Gastroesophageal sphincter (tissue), 4 donors: Measurements from ENCODE around the gene VPS45. TPM values are rescaled to one million over a fixed set of nuclear protein-coding genes. Genes with fewer than 3 reads are reported as not detected.

Experiments
- ATAC-seq: fragments of 150-250 bp; one replicate; pipeline ENCODE4 v1.9.1; 2016; ENCODE audit warnings: mild to moderate bottlenecking, moderate library complexity
- H3K27ac ChIP-seq, 4 donors: fragments of 200-600 bp; sonication (generic) in 3 of 4; 1 replicate in 3 of 4; 2 replicates in 1 of 4; pipeline ENCODE4 v1.5.1; 2016 to 2019
- H3K27me3 ChIP-seq: fragments of 200-600 bp; sonication (generic); one replicate; pipeline ENCODE4 v1.5.1; 2019
- H3K36me3 ChIP-seq, 2 donors: fragments of 200-600 bp; sonication (generic); one replicate each; pipeline ENCODE4 v1.5.1; 2019; ENCODE audit warnings: control low read depth in 1 of 2
- H3K4me1 ChIP-seq, 3 donors: fragments of 200-600 bp; sonication (generic); 1 replicate in 2 of 3; 2 replicates in 1 of 3; pipeline ENCODE4 v1.5.1; 2016 to 2019; ENCODE audit warnings: control low read depth in 2 of 3
- H3K4me3 ChIP-seq, 2 donors: fragments of 200-600 bp; sonication (generic); one replicate each; pipeline ENCODE4 v1.5.1; 2019; ENCODE audit warnings: mild to moderate bottlenecking in 1 of 2, moderate library complexity in 1 of 2
- H3K9me3 ChIP-seq, 3 donors: fragments of 200-600 bp; sonication (generic); one replicate each; pipeline ENCODE4 v1.5.1; 2017 to 2019; ENCODE audit warnings: control low read depth in 2 of 3
- EP300 ChIP-seq: sonication (generic); formaldehyde crosslinking; IDR thresholded peaks from one replicate; pipeline ENCODE4 v1.6.1; 2017; ENCODE audit warnings: antibody characterized with exemption, mild to moderate bottlenecking
- POLR2A ChIP-seq, 2 donors: fragments of 450-650 bp; IDR thresholded peaks; one replicate each; pipeline ENCODE4 v1.6.1; 2017; ENCODE audit warnings: antibody characterized with exemption in 2 of 2, mild to moderate bottlenecking in 2 of 2, moderate library complexity in 1 of 2
- POLR2AphosphoS5 ChIP-seq: sonication (generic); formaldehyde crosslinking; IDR thresholded peaks from one replicate; pipeline ENCODE4 v1.6.1; 2017; ENCODE audit warnings: antibody characterized with exemption
- WGBS, 2 donors: methylation state at CpG; one replicate each; pipeline ENCODE4 v1.1.5; 2018; ENCODE audit warnings: low coverage in 1 of 2; 5-methylcytosine and 5-hydroxymethylcytosine counted together
- total RNA-seq, 4 donors: library from RNA; depleted of rRNA; stranded (reverse); fragments of >200 nt; gene quantifications; one replicate each; pipeline ENCODE4 v1.1.0, GENCODE V29; 2016
- TF ChIP-seq, protein P1 (sequence below), 4 experiments: fragments of 200-600 bp in 2 of 4; fragments of 450-650 bp in 2 of 4; sonication (generic) in 1 of 4; IDR thresholded peaks; one replicate each; pipeline ENCODE4 v1.5.1; 2017 to 2019; ENCODE audit warnings: antibody characterized with exemption in 4 of 4, mild to moderate bottlenecking in 2 of 4, moderate library complexity in 2 of 4

VPS45 gene
- total RNA-seq, 4 donors from 2014 or later = 44.7 to 75.8 (median 50.4) TPM

DNA sequence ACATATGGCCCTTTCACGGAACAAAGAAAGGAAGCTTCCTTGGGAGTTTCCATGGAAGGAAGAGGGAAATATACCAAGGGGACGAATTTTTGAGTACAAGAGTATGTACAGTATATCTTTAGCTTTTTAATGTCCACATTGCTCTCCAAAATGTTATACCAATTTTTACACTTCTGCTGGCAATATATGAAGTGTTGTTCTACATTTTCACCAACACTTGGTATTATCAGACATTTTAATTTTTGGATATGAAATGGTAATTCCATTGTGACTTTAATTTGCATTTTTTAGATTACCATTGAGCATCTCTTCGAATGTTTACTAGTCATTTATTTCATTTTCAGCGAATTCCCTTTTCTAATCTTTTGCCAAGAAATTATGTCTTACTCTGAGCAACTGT is 5.5 kb upstream of the VPS45 start:
- WGBS, 2 donors = 53 to 65% methylated on average over 4 of the region's 4 CpGs
- H3K27me3 ChIP-seq = no peaks in the 10 kb centered on the region
- H3K4me1 ChIP-seq = peaks cover 3 to 57% (median 7%) of the 10 kb centered on the region in 3 donors
- H3K9me3 ChIP-seq = no peaks in the 10 kb centered on the region
- TF ChIP-seq EP300 (no peak), POLR2A (IDR thresholded peaks at IDR 0.05) (no peak), POLR2AphosphoS5 (no peak)
- TF ChIP-seq, protein P1, sequence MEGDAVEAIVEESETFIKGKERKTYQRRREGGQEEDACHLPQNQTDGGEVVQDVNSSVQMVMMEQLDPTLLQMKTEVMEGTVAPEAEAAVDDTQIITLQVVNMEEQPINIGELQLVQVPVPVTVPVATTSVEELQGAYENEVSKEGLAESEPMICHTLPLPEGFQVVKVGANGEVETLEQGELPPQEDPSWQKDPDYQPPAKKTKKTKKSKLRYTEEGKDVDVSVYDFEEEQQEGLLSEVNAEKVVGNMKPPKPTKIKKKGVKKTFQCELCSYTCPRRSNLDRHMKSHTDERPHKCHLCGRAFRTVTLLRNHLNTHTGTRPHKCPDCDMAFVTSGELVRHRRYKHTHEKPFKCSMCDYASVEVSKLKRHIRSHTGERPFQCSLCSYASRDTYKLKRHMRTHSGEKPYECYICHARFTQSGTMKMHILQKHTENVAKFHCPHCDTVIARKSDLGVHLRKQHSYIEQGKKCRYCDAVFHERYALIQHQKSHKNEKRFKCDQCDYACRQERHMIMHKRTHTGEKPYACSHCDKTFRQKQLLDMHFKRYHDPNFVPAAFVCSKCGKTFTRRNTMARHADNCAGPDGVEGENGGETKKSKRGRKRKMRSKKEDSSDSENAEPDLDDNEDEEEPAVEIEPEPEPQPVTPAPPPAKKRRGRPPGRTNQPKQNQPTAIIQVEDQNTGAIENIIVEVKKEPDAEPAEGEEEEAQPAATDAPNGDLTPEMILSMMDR (IDR thresholded peaks at IDR 0.05) = no peak
- H3K27ac ChIP-seq = peak overlapping the region; percentile 40 to 78 (median 76)
- no peaks in the 10 kb centered on the region for H3K36me3 ChIP-seq
- H3K4me3 ChIP-seq = no peak overlapping the region
- no peak for ATAC-seq

DNA sequence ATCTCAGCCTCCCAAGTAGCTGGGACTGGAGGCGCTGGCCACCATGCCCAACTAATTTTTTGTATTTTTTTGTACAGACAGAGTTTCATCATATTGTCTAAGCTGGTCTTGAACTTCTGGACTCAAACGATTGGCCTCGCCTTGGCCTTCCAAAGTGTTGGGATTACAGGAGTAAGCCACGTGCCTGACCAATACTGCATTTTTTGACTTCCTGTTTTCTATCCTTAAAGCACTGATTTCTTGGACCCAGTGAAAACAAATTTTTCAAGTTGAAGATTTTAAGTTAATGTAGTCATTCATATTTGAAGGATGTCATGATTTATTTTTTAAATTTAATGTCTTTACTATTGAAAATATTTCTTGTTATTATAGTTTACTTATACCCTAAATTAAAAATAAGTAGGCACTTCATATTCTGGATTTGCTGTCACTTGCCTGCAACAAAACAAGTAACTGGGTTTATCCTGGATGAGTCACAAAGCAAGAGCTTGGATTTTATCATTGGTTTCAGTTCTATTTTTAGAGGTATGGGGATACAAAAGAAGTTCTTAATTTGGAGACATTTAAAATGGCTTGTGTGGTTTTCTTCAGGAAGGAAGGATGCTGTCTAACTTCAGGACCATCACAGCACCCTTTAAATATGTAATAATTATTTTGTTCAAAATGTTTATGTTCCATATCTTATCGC is 2.2 kb upstream of the VPS45 start:
- Histone ChIP-seq H3K4me1 (peaks cover 7 to 67% (median 7%) of the 10 kb centered on the region in 3 donors), H3K27ac (peak overlapping the region; percentile 63 to 97 (median 96)), H3K4me3 (no peak overlapping the region), H3K36me3 (peaks cover 0 to 4% of the 10 kb centered on the region in 2 donors), H3K9me3 (no peaks in the 10 kb centered on the region), H3K27me3 (no peaks in the 10 kb centered on the region)
- TF ChIP-seq, protein P1 (IDR thresholded peaks at IDR 0.05) = no peak
- TF ChIP-seq POLR2A (IDR thresholded peaks at IDR 0.05) (no peak), POLR2AphosphoS5 (peak; percentile 28), EP300 (no peak)
- no peak for ATAC-seq
- WGBS, 2 donors = 71 to 72% methylated on average over 3 to 5 of the region's 5 CpGs

DNA sequence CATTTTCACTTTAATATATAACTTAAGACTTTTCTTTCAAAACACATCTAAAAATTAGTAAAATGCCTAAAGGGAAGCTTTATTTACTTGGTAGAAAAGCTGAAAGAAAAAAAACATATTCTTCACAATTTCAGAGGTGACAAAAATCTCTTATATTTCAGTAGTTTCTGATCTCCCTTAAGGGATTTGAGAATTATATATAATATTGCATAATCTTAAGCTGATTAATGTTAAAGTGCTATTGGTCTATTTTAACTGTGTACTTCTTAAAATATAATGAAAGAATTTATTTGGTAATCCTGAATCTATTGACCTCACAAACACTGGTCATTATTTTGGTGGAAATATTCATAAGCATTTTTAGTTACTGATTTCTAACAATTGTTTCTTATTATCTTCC is 1.2 kb upstream of the VPS45 start:
- Histone ChIP-seq H3K9me3 (no peaks in the 10 kb centered on the region), H3K27me3 (no peaks in the 10 kb centered on the region), H3K4me1 (peaks cover 5 to 57% (median 6%) of the 10 kb centered on the region in 3 donors), H3K27ac (peak overlapping the region; percentile 95 to 97 (median 96)), H3K36me3 (peaks cover 0 to 4% of the 10 kb centered on the region in 2 donors), H3K4me3 (peak overlapping the region; percentile 78 to 86)
- ATAC-seq = no peak
- TF ChIP-seq, protein P1 (IDR thresholded peaks at IDR 0.05) = no peak
- TF ChIP-seq POLR2AphosphoS5 (no peak), EP300 (no peak), POLR2A (IDR thresholded peaks at IDR 0.05) (no peak)

DNA sequence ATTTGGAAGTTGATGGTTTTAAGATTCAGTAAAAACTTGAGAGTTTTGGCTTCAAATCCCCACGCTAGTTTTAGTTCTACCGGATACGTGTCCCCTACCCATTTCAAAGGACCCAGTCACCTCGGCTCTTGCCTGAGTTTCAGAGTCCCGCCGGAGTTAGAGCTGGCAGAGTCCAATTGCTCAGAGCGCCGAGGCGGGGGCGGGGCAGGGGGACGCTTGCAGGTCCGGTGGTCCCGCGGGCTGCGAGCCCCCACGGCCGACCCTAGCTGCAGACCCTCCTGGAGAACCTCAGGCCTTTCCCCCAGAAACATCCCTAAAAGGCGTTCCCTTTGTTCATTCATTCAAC is 765 bp upstream of the VPS45 start:
- Histone ChIP-seq H3K27ac (peak overlapping the region; percentile 95 to 97 (median 96)), H3K4me1 (peaks cover 3 to 52% (median 5%) of the 10 kb centered on the region in 3 donors), H3K4me3 (peak overlapping the region; percentile 78 to 86), H3K36me3 (peaks cover 0 to 4% of the 10 kb centered on the region in 2 donors), H3K9me3 (no peaks in the 10 kb centered on the region), H3K27me3 (no peaks in the 10 kb centered on the region)
- WGBS, 2 donors = 2 to 5% methylated on average over 3 to 8 of the region's 18 CpGs
- TF ChIP-seq POLR2AphosphoS5 (no peak), POLR2A (IDR thresholded peaks at IDR 0.05) (no peak), EP300 (no peak)
- TF ChIP-seq, protein P1 (IDR thresholded peaks at IDR 0.05) = no peak
- peak; percentile 47 for ATAC-seq

DNA sequence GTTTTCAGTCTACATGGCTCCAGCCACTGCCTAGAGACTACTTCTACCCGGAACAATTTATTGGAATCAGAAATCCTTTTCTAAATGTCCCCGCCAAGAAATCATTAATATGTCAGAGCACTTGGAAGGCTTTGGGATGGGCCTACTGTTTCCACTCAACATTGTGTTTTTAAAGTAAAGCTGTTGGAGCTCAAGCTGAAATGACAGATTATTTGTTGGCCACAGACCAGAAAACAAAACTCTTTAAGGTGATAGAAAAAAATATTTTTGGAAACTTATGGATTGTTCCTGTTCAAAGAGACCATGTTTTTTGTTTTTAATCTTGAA is 496 bp downstream of the VPS45 start:
- TF ChIP-seq, protein P1 (IDR thresholded peaks at IDR 0.05) = no peak
- TF ChIP-seq EP300 (no peak), POLR2A (IDR thresholded peaks at IDR 0.05) (no peak), POLR2AphosphoS5 (no peak)
- Histone ChIP-seq H3K27ac (peak overlapping the region; percentile 95 to 97 (median 96)), H3K9me3 (no peaks in the 10 kb centered on the region), H3K4me3 (peak overlapping the region; percentile 78 to 86), H3K27me3 (no peaks in the 10 kb centered on the region), H3K4me1 (peaks cover 0 to 55% (median 5%) of the 10 kb centered on the region in 3 donors), H3K36me3 (peaks cover 0 to 16% of the 10 kb centered on the region in 2 donors)
- ATAC-seq = no peak
- WGBS, 2 donors = 0% methylated on average over 2 of the region's 2 CpGs
